GM18505 (cell line): ENCODE data around the gene OBP2B.
"Not testable (repeated sequence)": the region's sequence is repeated elsewhere in the genome, so short reads cannot be mapped to it uniquely, and the experiment has no call there.

Experiments
- ATAC-seq: cut with Tn5 transposase; IDR thresholded peaks from one replicate; pipeline ENCODE4 v1.9.1; 2021; ENCODE audit not compliant: unreplicated experiment
- POLR2A ChIP-seq: IDR thresholded peaks from 4 replicates; pipeline ENCODE4 v1.6.1; 2011; ENCODE audit warnings: borderline replicate concordance; ENCODE audit not compliant: insufficient read depth, insufficient read length; ENCODE audit errors: extremely low read depth

Gene OBP2B

GRCh38 chr9:133234577-133235322, 25.7 kb upstream of the OBP2B start:
- TF ChIP-seq POLR2A = no peak
- no peak for ATAC-seq

- TF ChIP-seq POLR2A = no peak
- no peak for ATAC-seq
Observed at GRCh38 chr9:133233681-133234432, 24.8 kb upstream of the OBP2B start.

- ATAC-seq = not testable (repeated sequence)
Observed at GRCh38 chr9:133231934-133232568, 23.0 kb upstream of the OBP2B start.

- ATAC-seq = not testable (repeated sequence)
Observed at GRCh38 chr9:133230514-133230913, 21.5 kb upstream of the OBP2B start.

GRCh38 chr9:133230093-133230492, 21.0 kb upstream of the OBP2B start:
- TF ChIP-seq POLR2A = no peak
- no peak for ATAC-seq

GRCh38 chr9:133228474-133229193, 19.6 kb upstream of the OBP2B start:
- not testable (repeated sequence) for ATAC-seq

GRCh38 chr9:133227996-133228395, 18.9 kb upstream of the OBP2B start:
- not testable (repeated sequence) for ATAC-seq

GRCh38 chr9:133227242-133227860, 18.3 kb upstream of the OBP2B start:
- no peak for ATAC-seq
- TF ChIP-seq POLR2A = no peak

GRCh38 chr9:133226219-133227171, 17.4 kb upstream of the OBP2B start:
- ATAC-seq = no peak

GRCh38 chr9:133225171-133226011, 16.3 kb upstream of the OBP2B start:
- ATAC-seq = no peak
- TF ChIP-seq POLR2A = no peak

More at GRCh38 chr9:133226219-133227171, 17.4 kb upstream of the OBP2B start:
- no peak for TF ChIP-seq POLR2A

- TF ChIP-seq POLR2A = no peak
- no peak for ATAC-seq
Observed at GRCh38 chr9:133224762-133225161, 15.7 kb upstream of the OBP2B start.

GRCh38 chr9:133223159-133223756, 14.2 kb upstream of the OBP2B start:
- ATAC-seq = not testable (repeated sequence)

GRCh38 chr9:133221994-133222393, 12.9 kb upstream of the OBP2B start:
- not testable (repeated sequence) for ATAC-seq
